WTC11 (cell line): ENCODE results near the gene UVRAG. TPM values are rescaled to one million over a fixed set of nuclear protein-coding genes. Genes with fewer than 3 reads are reported as not detected.

Source experiments
- ATAC-seq: fragments of 200-7000 bp; cut with Tn5 transposase; 2 replicates; pipeline ENCODE4 v1.10.0; 2021; ENCODE audit warnings: mild to moderate bottlenecking, moderate library complexity
- CTCF ChIA-PET: fragments of 300-600 bp; sonication (Branson Sonifier 250); formaldehyde crosslinking; loops from one replicate; lab custom pipeline; 2021; ENCODE audit warnings: antibody characterized with exemption; lab: Charles Lee
- POLR2A ChIA-PET: fragments of 350-600 bp; sonication (Branson Sonifier 250); formaldehyde crosslinking; loops from one replicate; lab custom pipeline; 2021; ENCODE audit warnings: antibody characterized with exemption; lab: Charles Lee
- DNase-seq: peaks from one replicate; pipeline ENCODE4 v3.0.0; 2021; ENCODE audit warnings: low spot score
- H3K27ac Mint-ChIP-seq: 2 replicates; pipeline ENCODE4 v1.8.0; 2021; ENCODE audit warnings: mixed read lengths
- H3K27me3 Mint-ChIP-seq: 2 replicates; pipeline ENCODE4 v1.8.0; 2021; ENCODE audit warnings: low read depth, mild to moderate bottlenecking, moderate library complexity, mixed read lengths
- H3K36me3 Mint-ChIP-seq: 2 replicates; pipeline ENCODE4 v1.8.0; 2021; ENCODE audit warnings: mixed read lengths
- H3K4me1 Mint-ChIP-seq: 2 replicates; pipeline ENCODE4 v1.8.0; 2022; ENCODE audit warnings: mixed read lengths
- H3K4me3 Mint-ChIP-seq: 2 replicates; pipeline ENCODE4 v1.8.0; 2021; ENCODE audit warnings: mild to moderate bottlenecking, moderate library complexity, mixed read lengths
- H3K9me3 Mint-ChIP-seq: 2 replicates; pipeline ENCODE4 v1.8.0; 2021; ENCODE audit warnings: mixed read lengths
- ARID4B ChIP-seq: sonication (generic); formaldehyde crosslinking; IDR thresholded peaks from 2 replicates; pipeline ENCODE4 v1.8.0; 2023; ENCODE audit warnings: missing genetic modification reagents, mild to moderate bottlenecking, borderline replicate concordance
- ATF2 ChIP-seq: sonication (generic); formaldehyde crosslinking; IDR thresholded peaks from 2 replicates; pipeline ENCODE4 v1.8.1; 2022; ENCODE audit warnings: low read depth, missing genetic modification reagents, borderline replicate concordance
- CDX4 ChIP-seq: fragments of 250-450 bp; sonication (Bioruptor Pico); IDR thresholded peaks from 2 replicates; pipeline ENCODE4 v1.9.0; 2021; ENCODE audit warnings: moderate library complexity, mild to moderate bottlenecking, inconsistent platforms, borderline replicate concordance
- IRF1 ChIP-seq: sonication (generic); formaldehyde crosslinking; IDR thresholded peaks from 2 replicates; pipeline ENCODE4 v1.8.0; 2023; ENCODE audit warnings: missing genetic modification reagents
- KAT7 ChIP-seq: sonication (generic); formaldehyde crosslinking; IDR thresholded peaks from 2 replicates; pipeline ENCODE4 v1.8.1; 2023; ENCODE audit warnings: missing genetic modification reagents, mild to moderate bottlenecking, borderline replicate concordance
- MAX ChIP-seq: sonication (generic); formaldehyde crosslinking; IDR thresholded peaks from 2 replicates; pipeline ENCODE4 v1.8.0; 2022; ENCODE audit warnings: mild to moderate bottlenecking, missing genetic modification reagents
- MLX ChIP-seq: sonication (generic); formaldehyde crosslinking; IDR thresholded peaks from 2 replicates; pipeline ENCODE4 v1.8.1; 2023; ENCODE audit warnings: mild to moderate bottlenecking, missing genetic modification reagents, moderate library complexity
- MXD4 ChIP-seq: fragments of 250-450 bp; sonication (Bioruptor Pico); IDR thresholded peaks from 2 replicates; pipeline ENCODE4 v1.8.0; 2021; ENCODE audit warnings: mild to moderate bottlenecking, moderate library complexity, borderline replicate concordance
- NFATC4 ChIP-seq: fragments of 250-450 bp; sonication (Bioruptor Pico); IDR thresholded peaks from 2 replicates; pipeline ENCODE4 v1.9.0; 2021; ENCODE audit warnings: mild to moderate bottlenecking
- PRDM15 ChIP-seq: sonication (generic); formaldehyde crosslinking; IDR thresholded peaks from 2 replicates; pipeline ENCODE4 v1.8.0; 2022; ENCODE audit warnings: missing genetic modification reagents
- RELA ChIP-seq: sonication (generic); formaldehyde crosslinking; IDR thresholded peaks from 2 replicates; pipeline ENCODE4 v1.8.1; 2022; ENCODE audit warnings: missing genetic modification reagents, mild to moderate bottlenecking, borderline replicate concordance
- TEAD1 ChIP-seq: sonication (generic); formaldehyde crosslinking; IDR thresholded peaks from 2 replicates; pipeline ENCODE4 v1.8.0; 2022; ENCODE audit warnings: mild to moderate bottlenecking, missing genetic modification reagents
- TP53 ChIP-seq: sonication (generic); formaldehyde crosslinking; IDR thresholded peaks from 2 replicates; pipeline ENCODE4 v1.8.1; 2023; ENCODE audit warnings: mild to moderate bottlenecking, missing genetic modification reagents
- ZNF138 ChIP-seq: sonication (generic); formaldehyde crosslinking; conservative IDR thresholded peaks from 2 replicates; pipeline ENCODE4 v1.8.1; 2022; ENCODE audit warnings: mild to moderate bottlenecking, moderate library complexity, missing genetic modification reagents
- ZNF396 ChIP-seq: fragments of 250-450 bp; sonication (Bioruptor Pico); IDR thresholded peaks from 2 replicates; pipeline ENCODE4 v1.8.0; 2021; ENCODE audit warnings: mild to moderate bottlenecking, moderate library complexity, borderline replicate concordance
- ZSCAN18 ChIP-seq: fragments of 250-450 bp; sonication (Bioruptor Pico); IDR thresholded peaks from 2 replicates; pipeline ENCODE4 v2.1.2; 2022; ENCODE audit warnings: mild to moderate bottlenecking, moderate library complexity
- total RNA-seq: library from RNA; stranded (reverse); gene quantifications from 3 replicates; pipeline ENCODE4 v1.2.3, GENCODE V29; 2021

The UVRAG gene
- total RNA-seq, 1 experiment from 2014 or later = 14.5 TPM

- TF ChIP-seq NFATC4 (CRISPR knock-in tag) (no peak), TEAD1 (CRISPR knock-in tag) (no peak), RELA (CRISPR knock-in tag) (no peak), TP53 (CRISPR knock-in tag) (no peak), ATF2 (no peak), CDX4 (no peak), PRDM15 (no peak), MXD4 (CRISPR knock-in tag) (no peak), ZSCAN18 (CRISPR knock-in tag) (no peak)
- no peaks in the 10 kb centered on the region for H3K27me3 Mint-ChIP-seq
- CTCF ChIA-PET = no interaction called here
- POLR2A ChIA-PET = no interaction called here
- H3K27ac Mint-ChIP-seq = no peak overlapping the region
- DNase-seq = no peak
- no peaks in the 10 kb centered on the region for H3K36me3 Mint-ChIP-seq
- H3K9me3 Mint-ChIP-seq = no peaks in the 10 kb centered on the region
- H3K4me1 Mint-ChIP-seq = no peaks in the 10 kb centered on the region
- no peak overlapping the region for H3K4me3 Mint-ChIP-seq
- no peak for ATAC-seq
Observed at GRCh38 chr11:75924966-75925784, 110.2 kb downstream of the UVRAG start.

GRCh38 chr11:75925785-75926164 is 110.8 kb downstream of the UVRAG start:
- no peak for ATAC-seq
- H3K4me3 Mint-ChIP-seq = no peak overlapping the region
- ChIA-PET POLR2A (no interaction called here), CTCF (no interaction called here)
- no peaks in the 10 kb centered on the region for H3K4me1 Mint-ChIP-seq
- no peak overlapping the region for H3K27ac Mint-ChIP-seq
- H3K27me3 Mint-ChIP-seq = no peaks in the 10 kb centered on the region
- H3K9me3 Mint-ChIP-seq = no peaks in the 10 kb centered on the region
- TF ChIP-seq MLX (CRISPR knock-in tag) = no peak
- TF ChIP-seq ZNF138 = no peak
- TF ChIP-seq ARID4B = no peak
- no peak for TF ChIP-seq KAT7 (CRISPR knock-in tag)
- no peak for TF ChIP-seq MAX (CRISPR knock-in tag)
- TF ChIP-seq IRF1 (CRISPR knock-in tag) = no peak
- no peak for TF ChIP-seq ZNF396 (CRISPR knock-in tag)
- DNase-seq = no peak
- no peaks in the 10 kb centered on the region for H3K36me3 Mint-ChIP-seq
